Ascending aorta (tissue), 2 donors: Measurements from ENCODE around the gene CADPS2. TPM values are rescaled to one million over a fixed set of nuclear protein-coding genes. Genes with fewer than 3 reads are reported as not detected.
"Not testable (repeated sequence)": the region's sequence is repeated elsewhere in the genome, so short reads cannot be mapped to it uniquely, and the experiment has no call there.

Source experiments
- DNase-seq, 2 donors: peaks; one replicate each; pipeline ENCODE4 v3.0.0-alpha.2; 2019; ENCODE audit warnings: low spot score in 2 of 2
- H3K27ac ChIP-seq, 2 donors: fragments of 200-600 bp; sonication (generic); one replicate each; pipeline ENCODE4 v1.5.1; 2016 to 2017; ENCODE audit warnings: mild to moderate bottlenecking in 1 of 2
- H3K27me3 ChIP-seq: fragments of 200-600 bp; sonication (generic); one replicate; pipeline ENCODE4 v1.5.1; 2017
- H3K36me3 ChIP-seq, 2 donors: fragments of 200-600 bp; sonication (generic); one replicate each; pipeline ENCODE4 v1.5.1; 2016
- H3K4me1 ChIP-seq, 2 donors: fragments of 200-600 bp; sonication (generic); one replicate each; pipeline ENCODE4 v1.5.1; 2016 to 2017; ENCODE audit warnings: mild to moderate bottlenecking in 1 of 2
- H3K4me3 ChIP-seq, 2 donors: fragments of 200-600 bp; sonication (generic); one replicate each; pipeline ENCODE4 v1.5.1; 2016 to 2017; ENCODE audit warnings: mild to moderate bottlenecking in 1 of 2
- H3K9me3 ChIP-seq, 2 donors: fragments of 200-600 bp; sonication (generic); one replicate each; pipeline ENCODE4 v1.5.1; 2016
- CTCF ChIP-seq, 3 experiments: fragments of 200-600 bp in 2 of 3; fragments of 450-650 bp in 1 of 3; sonication (generic) in 2 of 3; IDR thresholded peaks; one replicate each; pipeline ENCODE4 v1.5.1; 2016 to 2019; ENCODE audit warnings: antibody characterized with exemption in 3 of 3, mild to moderate bottlenecking in 1 of 3, moderate library complexity in 1 of 3
- intact Hi-C: fragments of 100-400 bp; cut with DNase I; formaldehyde crosslinking; loops from one replicate; pipeline ENCODE4 v1.15.1; 2023
- total RNA-seq: library from RNA; depleted of rRNA; stranded (reverse); fragments of >200 nt; gene quantifications from one replicate; pipeline ENCODE4 v1.1.0, GENCODE V29; 2016

Gene CADPS2
- total RNA-seq, 1 donor from 2014 or later = 31.8 TPM

GRCh38 chr7:122299624-122300210 is 586.5 kb downstream of the CADPS2 start:
- Histone ChIP-seq H3K27ac (no peak overlapping the region), H3K36me3 (no peaks in the 10 kb centered on the region), H3K9me3 (no peaks in the 10 kb centered on the region), H3K4me1 (peaks cover 0 to 12% of the 10 kb centered on the region in 2 donors), H3K27me3 (peaks cover 18% of the 10 kb centered on the region), H3K4me3 (peak overlapping the region in 1 of 2 donors; percentile 2)
- intact Hi-C loops = loop anchor here (10.0 kb wide), 1 partner anchor 1235 kb away; the partner anchor contains the start of gene IQUB
- no peak for DNase-seq
- no peak for TF ChIP-seq CTCF (IDR thresholded peaks at IDR 0.05)

- no peak for DNase-seq
- intact Hi-C loops = no loop called here
- H3K27me3 ChIP-seq = peaks cover 10% of the 10 kb centered on the region
- H3K36me3 ChIP-seq = no peaks in the 10 kb centered on the region
- H3K27ac ChIP-seq = no peak overlapping the region
- TF ChIP-seq CTCF (IDR thresholded peaks at IDR 0.05) = no peak
- no peaks in the 10 kb centered on the region for H3K9me3 ChIP-seq
- H3K4me1 ChIP-seq = peaks cover 0 to 8% of the 10 kb centered on the region in 2 donors
- no peak overlapping the region for H3K4me3 ChIP-seq
Observed at GRCh38 chr7:122298618-122299017, 587.6 kb downstream of the CADPS2 start.

GRCh38 chr7:122298131-122298530 is 588.1 kb downstream of the CADPS2 start:
- TF ChIP-seq CTCF (IDR thresholded peaks at IDR 0.05) = no peak
- intact Hi-C loops = no loop called here
- Histone ChIP-seq H3K9me3 (no peaks in the 10 kb centered on the region), H3K27ac (no peak overlapping the region), H3K27me3 (peaks cover 8% of the 10 kb centered on the region), H3K4me3 (no peak overlapping the region), H3K36me3 (no peaks in the 10 kb centered on the region), H3K4me1 (peaks cover 0 to 8% of the 10 kb centered on the region in 2 donors)
- DNase-seq = no peak

- no peak overlapping the region for H3K4me3 ChIP-seq
- H3K27me3 ChIP-seq = no peaks in the 10 kb centered on the region
- H3K36me3 ChIP-seq = no peaks in the 10 kb centered on the region
- no peak for TF ChIP-seq CTCF (IDR thresholded peaks at IDR 0.05)
- no peak for DNase-seq
- intact Hi-C loops = no loop called here
- no peaks in the 10 kb centered on the region for H3K4me1 ChIP-seq
- H3K9me3 ChIP-seq = peaks cover 0 to 11% of the 10 kb centered on the region in 2 donors
- no peak overlapping the region for H3K27ac ChIP-seq
Observed at GRCh38 chr7:122291189-122291588, 595.1 kb downstream of the CADPS2 start.

GRCh38 chr7:122290476-122290875 is 595.8 kb downstream of the CADPS2 start:
- H3K4me3 ChIP-seq = no peak overlapping the region
- no peaks in the 10 kb centered on the region for H3K4me1 ChIP-seq
- no peak overlapping the region for H3K27ac ChIP-seq
- no peak for TF ChIP-seq CTCF (IDR thresholded peaks at IDR 0.05)
- H3K9me3 ChIP-seq = peaks cover 0 to 11% of the 10 kb centered on the region in 2 donors
- no peak for DNase-seq
- intact Hi-C loops = no loop called here
- no peaks in the 10 kb centered on the region for H3K27me3 ChIP-seq
- H3K36me3 ChIP-seq = no peaks in the 10 kb centered on the region

- intact Hi-C loops = no loop called here
- no peak overlapping the region for H3K4me3 ChIP-seq
- H3K9me3 ChIP-seq = peaks cover 0 to 11% of the 10 kb centered on the region in 2 donors
- no peaks in the 10 kb centered on the region for H3K27me3 ChIP-seq
- no peaks in the 10 kb centered on the region for H3K36me3 ChIP-seq
- no peak for DNase-seq
- H3K27ac ChIP-seq = no peak overlapping the region
- H3K4me1 ChIP-seq = no peaks in the 10 kb centered on the region
- no peak for TF ChIP-seq CTCF (IDR thresholded peaks at IDR 0.05)
Observed at GRCh38 chr7:122289426-122289825, 596.8 kb downstream of the CADPS2 start.

GRCh38 chr7:122284608-122285007 is 601.7 kb downstream of the CADPS2 start:
- H3K4me3 ChIP-seq, H3K9me3 ChIP-seq, H3K36me3 ChIP-seq, H3K4me1 ChIP-seq, DNase-seq, H3K27me3 ChIP-seq, intact Hi-C loops, H3K27ac ChIP-seq: not testable (repeated sequence)
